Activated effector memory CD4-positive, alpha-beta T cell treated with Interleukin-2 at 50 U/mL for 16 hours (primary cell): ENCODE results near the gene KIF5B.
A peak's percentile ranks its signal among the peaks of the same experiment; 100 is the strongest.
"Not testable (repeated sequence)": the region's sequence is repeated elsewhere in the genome, so short reads cannot be mapped to it uniquely, and the experiment has no call there.

ENCODE experiments used
- DNase-seq: peaks from one replicate; pipeline ENCODE4 v3.0.0-alpha.2; 2020

KIF5B gene

GRCh38 chr10:32057036-32057372 lies 779 bp upstream of the KIF5B start:
- no peak for DNase-seq

- DNase-seq: peak; percentile 50
Measured at GRCh38 chr10:32055478-32056135, 618 bp downstream of the KIF5B start.

- no peak for DNase-seq
Measured at GRCh38 chr10:32054094-32054493, 2.1 kb downstream of the KIF5B start.

- DNase-seq: not testable (repeated sequence)
Measured at GRCh38 chr10:32053392-32053791, 2.8 kb downstream of the KIF5B start.

GRCh38 chr10:32051926-32052325 lies 4.3 kb downstream of the KIF5B start:
- DNase-seq: no peak

GRCh38 chr10:32050177-32050576 lies 6.0 kb downstream of the KIF5B start:
- no peak for DNase-seq

- DNase-seq: no peak
Measured at GRCh38 chr10:32049113-32049512, 7.1 kb downstream of the KIF5B start.

- DNase-seq: no peak
Measured at GRCh38 chr10:32048282-32048681, 7.9 kb downstream of the KIF5B start.

- DNase-seq: no peak
Measured at GRCh38 chr10:32047881-32048280, 8.3 kb downstream of the KIF5B start.

- DNase-seq: no peak
Measured at GRCh38 chr10:32046151-32046550, 10.1 kb downstream of the KIF5B start.

- DNase-seq: not testable (repeated sequence)
Measured at GRCh38 chr10:32042730-32043129, 13.5 kb downstream of the KIF5B start.

GRCh38 chr10:32041290-32042028 lies 14.8 kb downstream of the KIF5B start:
- DNase-seq: no peak

- DNase-seq: no peak
Measured at GRCh38 chr10:32039734-32040133, 16.5 kb downstream of the KIF5B start.

GRCh38 chr10:32038777-32039176 lies 17.4 kb downstream of the KIF5B start:
- no peak for DNase-seq

GRCh38 chr10:32036922-32037321 lies 19.3 kb downstream of the KIF5B start:
- no peak for DNase-seq

- no peak for DNase-seq
Measured at GRCh38 chr10:32035038-32035437, 21.2 kb downstream of the KIF5B start.

GRCh38 chr10:32033171-32033570 lies 23.1 kb downstream of the KIF5B start:
- DNase-seq: no peak

GRCh38 chr10:32031920-32032319 lies 24.3 kb downstream of the KIF5B start:
- DNase-seq: no peak

GRCh38 chr10:32031424-32031823 lies 24.8 kb downstream of the KIF5B start:
- no peak for DNase-seq

GRCh38 chr10:32028710-32029109 lies 27.5 kb downstream of the KIF5B start:
- DNase-seq: no peak

- no peak for DNase-seq
Measured at GRCh38 chr10:32023264-32023663, 33.0 kb downstream of the KIF5B start.

GRCh38 chr10:32017044-32017443 lies 39.2 kb downstream of the KIF5B start:
- DNase-seq: no peak

- no peak for DNase-seq
Measured at GRCh38 chr10:32015386-32015785, 40.8 kb downstream of the KIF5B start.

GRCh38 chr10:32007026-32007425 lies 49.2 kb downstream of the KIF5B start:
- no peak for DNase-seq

GRCh38 chr10:32005050-32005449 lies 51.2 kb downstream of the KIF5B start:
- DNase-seq: no peak
